ENCODE measurements around the gene SPTBN4. TPM values are rescaled to one million over a fixed set of nuclear protein-coding genes. Genes with fewer than 3 reads are reported as not detected.

The SPTBN4 gene
- total RNA-seq, 1 experiment from 2014 or later: 0.48 TPM

DNA sequence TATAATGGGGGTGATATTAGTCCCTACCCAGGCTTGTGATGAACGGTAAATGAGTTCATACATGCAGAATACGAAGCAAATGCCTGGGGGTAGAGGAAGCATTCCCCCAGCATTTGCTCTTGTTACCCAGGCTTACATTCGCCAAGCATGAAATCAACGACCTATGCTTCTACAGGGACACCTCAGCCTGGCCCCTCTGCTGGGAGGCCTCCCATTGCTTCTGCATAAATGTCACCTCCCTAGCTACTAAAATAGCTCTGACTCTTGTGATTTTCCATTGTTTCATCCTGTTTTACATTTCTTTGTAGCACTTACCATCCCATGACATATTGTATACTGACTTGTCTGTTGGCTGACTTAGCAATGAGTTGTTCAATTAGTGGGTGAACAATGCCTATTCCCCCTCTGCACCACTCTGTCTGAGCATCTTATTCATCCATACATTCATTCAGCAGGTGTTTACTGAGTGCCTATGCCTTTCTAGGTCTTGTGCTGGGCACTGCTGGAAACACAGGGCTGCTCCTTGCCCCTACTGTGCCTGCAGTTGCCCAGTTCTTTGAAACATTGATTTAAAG is 47.0 kb downstream of the SPTBN4 start:
- Histone ChIP-seq H3K4me1 (replicated peaks; ENCODE audit: insufficient read depth) (no peaks in the 10 kb centered on the region), H3K9me3 (ENCODE audit: insufficient read depth, low read depth) (no peaks in the 10 kb centered on the region), H4K20me1 (ENCODE audit: insufficient read depth) (no peaks in the 10 kb centered on the region), H3K9me2 (ENCODE audit: insufficient read depth) (no peaks in the 10 kb centered on the region), H3K36me3 (ENCODE audit: low read depth) (no peaks in the 10 kb centered on the region), H3K27me3 (ENCODE audit: insufficient read depth, low read depth) (peaks cover 22% of the 10 kb centered on the region), H3K79me2 (ENCODE audit: low read depth) (no peaks in the 10 kb centered on the region), H3K4me2 (no peak overlapping the region), H2AFZ (no peak overlapping the region), H3K4me3 (no peak overlapping the region), H3F3A (ENCODE audit: insufficient read depth, low read depth) (no peaks in the 10 kb centered on the region), H3K27ac (no peak overlapping the region)
- POLR2A ChIA-PET (ENCODE audit: unreplicated experiment): no interaction called here
- intact Hi-C loops (cut with micrococcal nuclease; ENCODE audit: unreplicated experiment): no loop called here
- TF ChIP-seq EZH2 (IDR thresholded peaks at IDR 0.05; ENCODE audit: low read depth): no peak
- no TSS peak for BruUV-seq (replicated peaks)
- DNase-seq: no peak
- CTCF ChIA-PET: interaction anchor here (0.5 kb wide), 1 partner anchor 9 kb away, joined by 17 read pairs; no protein-coding TSS in a partner anchor

DNA sequence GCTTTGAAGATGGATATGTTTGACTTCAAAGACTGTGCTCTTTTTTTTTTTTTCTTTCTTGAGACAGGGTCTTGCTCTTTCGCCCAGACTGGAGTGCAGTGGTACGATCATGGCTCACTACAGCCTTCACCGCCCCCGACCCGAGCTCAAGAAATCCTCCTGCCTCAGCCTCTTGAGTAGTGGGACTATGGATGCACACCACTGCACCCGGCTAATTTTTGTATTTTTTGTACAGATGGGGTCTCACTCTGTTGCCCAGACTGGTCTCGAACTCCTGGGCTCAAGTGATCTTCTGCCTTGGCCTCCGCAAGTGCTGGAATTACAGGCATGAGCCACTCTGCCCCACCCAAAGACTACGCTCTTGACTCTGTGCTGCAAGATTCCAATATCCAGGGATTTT is 50.4 kb downstream of the SPTBN4 start:
- peaks cover 13% of the 10 kb centered on the region for H3K27me3 ChIP-seq (ENCODE audit: insufficient read depth, low read depth)
- H3F3A ChIP-seq (ENCODE audit: insufficient read depth, low read depth): no peaks in the 10 kb centered on the region
- BruUV-seq (replicated peaks): no TSS peak
- no peak overlapping the region for H2AFZ ChIP-seq
- no peaks in the 10 kb centered on the region for H3K9me3 ChIP-seq (ENCODE audit: insufficient read depth, low read depth)
- ChIA-PET CTCF (interaction anchor here (0.6 kb wide), 1 partner anchor 55 kb away, joined by 17 read pairs; no protein-coding TSS in a partner anchor), POLR2A (ENCODE audit: unreplicated experiment) (no interaction called here)
- no peaks in the 10 kb centered on the region for H3K9me2 ChIP-seq (ENCODE audit: insufficient read depth)
- no peaks in the 10 kb centered on the region for H3K4me1 ChIP-seq (replicated peaks; ENCODE audit: insufficient read depth)
- H3K4me2 ChIP-seq: no peak overlapping the region
- no peaks in the 10 kb centered on the region for H4K20me1 ChIP-seq (ENCODE audit: insufficient read depth)
- no peaks in the 10 kb centered on the region for H3K79me2 ChIP-seq (ENCODE audit: low read depth)
- DNase-seq: no peak
- intact Hi-C loops (cut with micrococcal nuclease; ENCODE audit: unreplicated experiment): no loop called here
- H3K4me3 ChIP-seq: no peak overlapping the region
- no peak for TF ChIP-seq EZH2 (IDR thresholded peaks at IDR 0.05; ENCODE audit: low read depth)
- TF ChIP-seq, protein P1, sequence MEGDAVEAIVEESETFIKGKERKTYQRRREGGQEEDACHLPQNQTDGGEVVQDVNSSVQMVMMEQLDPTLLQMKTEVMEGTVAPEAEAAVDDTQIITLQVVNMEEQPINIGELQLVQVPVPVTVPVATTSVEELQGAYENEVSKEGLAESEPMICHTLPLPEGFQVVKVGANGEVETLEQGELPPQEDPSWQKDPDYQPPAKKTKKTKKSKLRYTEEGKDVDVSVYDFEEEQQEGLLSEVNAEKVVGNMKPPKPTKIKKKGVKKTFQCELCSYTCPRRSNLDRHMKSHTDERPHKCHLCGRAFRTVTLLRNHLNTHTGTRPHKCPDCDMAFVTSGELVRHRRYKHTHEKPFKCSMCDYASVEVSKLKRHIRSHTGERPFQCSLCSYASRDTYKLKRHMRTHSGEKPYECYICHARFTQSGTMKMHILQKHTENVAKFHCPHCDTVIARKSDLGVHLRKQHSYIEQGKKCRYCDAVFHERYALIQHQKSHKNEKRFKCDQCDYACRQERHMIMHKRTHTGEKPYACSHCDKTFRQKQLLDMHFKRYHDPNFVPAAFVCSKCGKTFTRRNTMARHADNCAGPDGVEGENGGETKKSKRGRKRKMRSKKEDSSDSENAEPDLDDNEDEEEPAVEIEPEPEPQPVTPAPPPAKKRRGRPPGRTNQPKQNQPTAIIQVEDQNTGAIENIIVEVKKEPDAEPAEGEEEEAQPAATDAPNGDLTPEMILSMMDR (conservative IDR thresholded peaks at IDR 0.05): no peak
- H3K27ac ChIP-seq: no peak overlapping the region
- H3K36me3 ChIP-seq (ENCODE audit: low read depth): no peaks in the 10 kb centered on the region

DNA sequence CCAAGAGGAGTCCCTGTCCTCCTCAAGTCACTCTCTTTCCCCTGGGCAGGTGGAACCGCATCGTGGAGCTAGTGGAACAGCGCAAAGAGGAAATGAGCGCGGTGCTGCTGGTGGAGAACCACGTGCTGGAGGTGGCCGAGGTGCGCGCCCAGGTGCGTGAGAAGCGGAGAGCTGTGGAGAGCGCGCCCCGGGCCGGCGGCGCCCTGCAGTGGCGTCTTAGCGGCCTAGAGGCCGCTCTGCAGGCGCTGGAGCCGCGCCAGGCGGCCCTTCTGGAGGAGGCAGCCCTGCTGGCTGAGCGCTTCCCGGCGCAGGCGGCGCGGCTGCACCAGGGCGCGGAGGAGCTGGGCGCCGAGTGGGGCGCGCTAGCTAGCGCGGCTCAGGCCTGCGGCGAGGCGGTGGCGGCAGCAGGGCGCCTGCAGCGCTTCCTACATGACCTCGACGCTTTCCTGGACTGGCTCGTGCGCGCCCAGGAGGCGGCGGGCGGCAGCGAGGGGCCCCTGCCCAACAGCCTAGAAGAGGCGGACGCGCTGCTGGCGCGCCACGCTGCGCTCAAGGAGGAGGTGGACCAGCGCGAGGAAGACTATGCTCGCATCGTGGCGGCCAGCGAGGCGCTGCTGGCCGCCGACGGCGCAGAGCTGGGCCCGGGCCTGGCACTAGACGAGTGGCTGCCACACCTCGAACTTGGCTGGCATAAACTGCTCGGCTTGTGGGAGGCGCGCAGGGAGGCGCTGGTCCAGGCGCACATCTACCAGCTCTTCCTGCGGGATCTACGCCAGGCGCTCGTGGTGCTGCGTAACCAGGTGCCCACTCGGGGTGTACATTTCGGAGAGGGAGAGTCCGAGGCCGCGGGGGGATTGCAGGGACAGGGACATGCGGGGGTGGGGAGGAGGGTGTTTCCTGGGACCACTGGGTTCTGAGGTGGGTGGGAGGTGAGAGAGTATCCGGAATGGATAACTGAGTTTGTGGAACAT is 52.8 kb downstream of the SPTBN4 start:
- TF ChIP-seq EZH2 (IDR thresholded peaks at IDR 0.05; ENCODE audit: low read depth): no peak
- TF ChIP-seq, protein P1 (conservative IDR thresholded peaks at IDR 0.05): no peak
- no peak overlapping the region for H3K4me3 ChIP-seq

More for the DNA sequence above, 52.8 kb downstream of the SPTBN4 start:
- no peaks in the 10 kb centered on the region for H3K36me3 ChIP-seq (ENCODE audit: low read depth)
- 0 out of 2 replicates have a peak, but pooled peaks cover 5% of the 10 kb centered on the region for H3F3A ChIP-seq (ENCODE audit: insufficient read depth, low read depth)
- H3K4me1 ChIP-seq (replicated peaks; ENCODE audit: insufficient read depth): no peaks in the 10 kb centered on the region
- peaks cover 7% of the 10 kb centered on the region; the same call in 1 of the 2 replicates for H3K27me3 ChIP-seq (ENCODE audit: insufficient read depth, low read depth)
- no peaks in the 10 kb centered on the region for H4K20me1 ChIP-seq (ENCODE audit: insufficient read depth)
- ChIA-PET POLR2A (ENCODE audit: unreplicated experiment) (no interaction called here), CTCF (no interaction called here)
- no peaks in the 10 kb centered on the region for H3K79me2 ChIP-seq (ENCODE audit: low read depth)
- intact Hi-C loops (cut with micrococcal nuclease; ENCODE audit: unreplicated experiment): loop anchor here (2.0 to 10.0 kb wide), 5 partner anchors 57 to 375 kb away; partner anchors contain the start of genes C19orf47, HIPK4, PLD3 and SERTAD1
- H3K4me2 ChIP-seq: no peak overlapping the region; the same call in 1 of the 2 replicates
- H2AFZ ChIP-seq: no peak overlapping the region
- H3K9me2 ChIP-seq (ENCODE audit: insufficient read depth): no peaks in the 10 kb centered on the region
- BruUV-seq (replicated peaks): no TSS peak
- DNase-seq: no peak
- no peak overlapping the region for H3K27ac ChIP-seq
- H3K9me3 ChIP-seq (ENCODE audit: insufficient read depth, low read depth): no peaks in the 10 kb centered on the region

All from PC-9 (cell line).